ENCODE data around the gene NUP93.

DNA sequence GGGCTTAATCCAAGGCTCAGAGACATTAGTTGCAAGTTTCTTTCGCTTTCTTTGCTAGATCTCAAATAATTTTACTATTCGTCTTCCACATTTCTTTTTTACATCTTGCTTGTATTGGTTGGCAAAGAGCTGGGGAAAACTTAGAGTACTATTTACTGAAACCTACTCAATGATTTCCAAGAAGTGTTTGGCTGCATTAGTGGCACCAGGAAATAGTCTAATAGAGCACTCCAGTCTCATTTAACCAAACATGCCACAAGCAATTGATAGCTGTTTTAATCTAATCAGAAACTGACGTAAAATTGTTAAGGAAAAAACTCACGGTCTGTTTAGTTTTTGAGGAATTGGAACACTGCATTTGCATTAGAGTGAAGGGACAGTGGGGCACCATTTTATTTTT lies 29.0 kb downstream of the NUP93 start:
- TF ChIP-seq, protein P1, sequence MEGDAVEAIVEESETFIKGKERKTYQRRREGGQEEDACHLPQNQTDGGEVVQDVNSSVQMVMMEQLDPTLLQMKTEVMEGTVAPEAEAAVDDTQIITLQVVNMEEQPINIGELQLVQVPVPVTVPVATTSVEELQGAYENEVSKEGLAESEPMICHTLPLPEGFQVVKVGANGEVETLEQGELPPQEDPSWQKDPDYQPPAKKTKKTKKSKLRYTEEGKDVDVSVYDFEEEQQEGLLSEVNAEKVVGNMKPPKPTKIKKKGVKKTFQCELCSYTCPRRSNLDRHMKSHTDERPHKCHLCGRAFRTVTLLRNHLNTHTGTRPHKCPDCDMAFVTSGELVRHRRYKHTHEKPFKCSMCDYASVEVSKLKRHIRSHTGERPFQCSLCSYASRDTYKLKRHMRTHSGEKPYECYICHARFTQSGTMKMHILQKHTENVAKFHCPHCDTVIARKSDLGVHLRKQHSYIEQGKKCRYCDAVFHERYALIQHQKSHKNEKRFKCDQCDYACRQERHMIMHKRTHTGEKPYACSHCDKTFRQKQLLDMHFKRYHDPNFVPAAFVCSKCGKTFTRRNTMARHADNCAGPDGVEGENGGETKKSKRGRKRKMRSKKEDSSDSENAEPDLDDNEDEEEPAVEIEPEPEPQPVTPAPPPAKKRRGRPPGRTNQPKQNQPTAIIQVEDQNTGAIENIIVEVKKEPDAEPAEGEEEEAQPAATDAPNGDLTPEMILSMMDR (IDR thresholded peaks at IDR 0.05 in 8 of 11, conservative IDR thresholded peaks at IDR 0.05 in 3 of 11), result no peak
- no peak for TF ChIP-seq POLR2AphosphoS5 (IDR thresholded peaks at IDR 0.05)
- TF ChIP-seq POLR2A (IDR thresholded peaks at IDR 0.05), result no peak

Data from spleen (tissue), 7 donors.